MM.1S (cell line): Measurements from ENCODE around the gene LARGE1.

Experiments
- CTCF ChIP-seq: fragments of 300-600 bp; sonication (generic); IDR thresholded peaks from 2 replicates; pipeline ENCODE4 v1.5.1; 2016; ENCODE audit warnings: antibody characterized with exemption, low read length, mixed read lengths
- EZH2 ChIP-seq: fragments of 300-600 bp; sonication (generic); optimal IDR thresholded peaks from 2 replicates; pipeline ENCODE3; 2017; ENCODE audit warnings: low read depth, mild to moderate bottlenecking, antibody characterized with exemption, low read length, mixed read lengths
- EZH2phosphoT487 ChIP-seq: fragments of 300-600 bp; sonication (generic); IDR thresholded peaks from 2 replicates; pipeline ENCODE4 v1.6.1; 2018; ENCODE audit warnings: antibody characterized with exemption, low read length

- TF ChIP-seq CTCF (no peak), EZH2 (no peak), EZH2phosphoT487 (no peak)
Measured at GRCh38 chr22:33697640-33698039, 222.6 kb downstream of the LARGE1 start.
